ENCODE measurements around the gene RPS13.
"Not testable (repeated sequence)": the region's sequence is repeated elsewhere in the genome, so short reads cannot be mapped to it uniquely, and the experiment has no call there.

Gene RPS13

DNA sequence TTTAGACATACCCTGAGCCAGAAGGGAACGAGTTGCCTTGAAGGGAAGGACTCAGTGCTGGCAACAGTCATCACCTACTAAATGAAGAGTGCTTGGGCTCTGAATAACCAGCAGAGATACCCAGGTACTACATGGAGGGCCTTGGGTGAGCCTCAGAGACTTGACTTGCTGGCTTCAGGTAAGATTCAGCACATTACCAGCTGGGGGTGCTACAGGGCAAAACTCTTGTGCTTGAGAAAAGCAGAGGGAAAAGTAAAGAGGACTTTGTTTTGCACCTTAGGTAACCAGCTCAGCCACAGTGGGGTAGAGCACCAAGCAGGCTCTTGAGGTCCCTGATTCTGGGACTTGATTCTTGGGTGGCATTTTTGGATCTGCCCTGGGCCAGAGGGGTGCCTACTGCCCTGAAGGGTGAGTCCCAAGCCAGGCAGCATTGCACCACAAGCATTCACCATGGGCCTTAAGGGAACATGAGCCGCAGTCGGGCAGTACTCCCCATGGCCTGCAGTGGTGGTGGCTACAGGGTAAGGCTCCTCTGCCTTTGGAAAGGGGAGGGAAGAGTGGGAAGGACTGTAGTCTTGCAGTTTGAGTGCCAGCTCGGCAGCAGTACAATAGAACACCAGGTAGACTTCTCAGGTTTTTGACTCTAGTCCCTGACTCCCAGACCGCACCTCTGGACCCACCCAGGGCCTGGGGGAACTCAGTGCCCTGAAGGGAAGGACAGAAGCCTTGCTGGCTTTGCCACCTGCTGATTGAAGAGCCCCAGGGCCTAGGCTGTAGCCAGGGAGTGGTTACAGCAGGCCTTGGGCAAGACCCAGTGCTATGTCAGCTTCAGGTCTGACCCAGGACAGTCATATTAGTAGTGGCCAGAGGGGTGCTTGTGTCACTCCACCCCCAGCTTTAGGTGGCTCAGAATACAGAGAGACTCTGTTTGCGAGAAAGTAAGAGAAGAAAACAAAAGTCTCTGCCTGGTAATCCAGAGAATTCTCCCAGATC is 40.5 kb downstream of the RPS13 start:
- no peak for DNase-seq (ENCODE audit: low spot score)

DNA sequence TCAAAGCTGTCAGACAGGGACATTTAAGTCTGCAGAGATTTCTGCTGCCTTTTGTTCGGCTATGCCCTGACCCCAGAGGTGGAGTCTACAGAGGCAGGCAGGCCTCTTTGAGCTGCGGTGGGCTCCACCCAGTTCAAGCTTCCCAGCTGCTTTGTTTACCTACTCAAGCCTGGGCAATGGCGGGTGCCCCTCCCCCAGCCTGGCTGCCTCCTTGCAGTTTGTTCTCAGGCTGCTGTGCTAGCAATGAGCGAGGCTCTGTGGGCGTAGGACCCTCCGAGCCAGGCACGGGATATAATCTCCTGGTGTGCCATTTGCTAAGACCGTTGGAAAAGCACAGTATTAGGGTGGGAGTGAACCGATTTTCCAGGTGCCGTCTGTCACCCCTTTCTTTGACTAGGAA is 43.4 kb downstream of the RPS13 start:
- not testable (repeated sequence) for DNase-seq (ENCODE audit: low spot score)

DNA sequence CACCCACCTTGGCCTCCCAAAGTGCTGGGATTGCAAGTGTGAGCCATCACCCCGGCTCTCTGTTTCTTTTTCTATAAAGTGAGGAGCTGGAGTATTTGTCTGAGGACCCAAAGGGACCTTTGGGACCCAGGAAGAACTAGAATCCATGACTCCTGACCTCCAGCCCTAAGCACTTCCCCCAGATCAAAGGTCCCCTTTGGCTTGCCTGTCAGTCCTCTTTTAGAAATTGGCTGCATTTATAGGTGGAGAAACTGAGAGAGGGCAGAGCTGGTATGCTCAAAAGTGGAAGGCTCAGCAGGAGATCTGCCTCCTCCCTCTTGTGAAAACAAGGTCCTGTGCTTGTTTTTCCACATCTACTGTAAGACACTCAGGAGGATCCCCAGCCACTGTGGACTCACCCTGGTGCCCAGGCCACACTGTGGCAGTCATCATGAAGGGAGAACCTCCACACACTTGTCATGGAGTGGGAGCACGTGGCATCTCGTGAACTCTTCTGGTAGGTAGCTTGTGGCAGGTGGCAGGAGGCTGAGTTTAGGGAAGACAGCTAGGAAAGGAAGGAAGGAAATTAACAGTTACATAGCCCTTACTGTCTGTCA is 50.9 kb downstream of the RPS13 start:
- DNase-seq (ENCODE audit: low spot score): no peak

DNA sequence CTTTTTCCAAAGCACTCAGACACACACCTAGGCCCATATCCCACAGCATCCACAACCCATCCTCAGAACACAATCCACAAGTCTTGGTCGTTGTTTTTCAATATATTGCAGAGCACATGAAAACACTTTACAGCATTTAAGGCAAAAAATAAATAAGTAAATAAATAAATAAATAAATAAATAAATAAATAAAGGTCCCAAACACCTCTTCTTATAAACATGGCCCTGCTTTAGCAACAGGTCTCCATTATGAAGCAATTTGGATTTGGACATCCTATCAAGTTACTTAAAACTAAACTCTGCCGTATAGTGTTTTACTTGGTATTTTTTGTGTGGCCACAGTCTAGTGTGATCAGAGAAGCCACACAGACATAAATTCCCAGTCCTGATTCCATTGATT is 52.5 kb downstream of the RPS13 start:
- DNase-seq (ENCODE audit: low spot score): no peak

Measured in COLO829 (cell line).